Measurements from ENCODE around the gene HOTAIR.

DNA sequence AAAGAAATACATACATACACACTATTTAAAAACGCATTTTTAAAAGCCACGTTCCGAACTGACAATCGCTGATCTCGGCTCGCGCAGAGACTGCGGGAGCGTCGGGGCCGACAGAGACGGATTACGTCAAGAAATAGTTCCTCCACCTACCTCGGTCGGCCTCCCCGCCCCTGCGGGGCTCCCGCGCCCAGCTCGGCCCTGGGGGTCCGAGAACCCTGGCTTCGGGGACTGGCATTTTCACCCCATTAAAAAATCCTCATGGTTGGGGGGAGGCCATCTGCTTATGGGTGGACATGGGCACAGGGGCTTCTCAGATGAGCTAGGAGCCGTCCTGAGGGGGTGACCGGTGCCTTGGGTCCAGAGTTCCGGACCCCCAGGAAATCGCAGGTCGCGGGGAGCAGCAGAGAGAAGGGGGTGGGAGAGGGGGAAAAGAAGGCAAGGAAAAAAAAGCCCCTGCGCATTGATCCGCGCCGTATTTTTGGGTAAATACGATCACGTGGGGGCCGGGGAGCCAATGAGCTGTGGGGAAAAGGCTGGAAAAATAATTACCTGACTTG is 24.9 kb upstream of the HOTAIR start:
- TF ChIP-seq, protein P1, sequence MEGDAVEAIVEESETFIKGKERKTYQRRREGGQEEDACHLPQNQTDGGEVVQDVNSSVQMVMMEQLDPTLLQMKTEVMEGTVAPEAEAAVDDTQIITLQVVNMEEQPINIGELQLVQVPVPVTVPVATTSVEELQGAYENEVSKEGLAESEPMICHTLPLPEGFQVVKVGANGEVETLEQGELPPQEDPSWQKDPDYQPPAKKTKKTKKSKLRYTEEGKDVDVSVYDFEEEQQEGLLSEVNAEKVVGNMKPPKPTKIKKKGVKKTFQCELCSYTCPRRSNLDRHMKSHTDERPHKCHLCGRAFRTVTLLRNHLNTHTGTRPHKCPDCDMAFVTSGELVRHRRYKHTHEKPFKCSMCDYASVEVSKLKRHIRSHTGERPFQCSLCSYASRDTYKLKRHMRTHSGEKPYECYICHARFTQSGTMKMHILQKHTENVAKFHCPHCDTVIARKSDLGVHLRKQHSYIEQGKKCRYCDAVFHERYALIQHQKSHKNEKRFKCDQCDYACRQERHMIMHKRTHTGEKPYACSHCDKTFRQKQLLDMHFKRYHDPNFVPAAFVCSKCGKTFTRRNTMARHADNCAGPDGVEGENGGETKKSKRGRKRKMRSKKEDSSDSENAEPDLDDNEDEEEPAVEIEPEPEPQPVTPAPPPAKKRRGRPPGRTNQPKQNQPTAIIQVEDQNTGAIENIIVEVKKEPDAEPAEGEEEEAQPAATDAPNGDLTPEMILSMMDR (IDR thresholded peaks at IDR 0.05), result no peak
- no peak for TF ChIP-seq EZH2 (IDR thresholded peaks at IDR 0.05)

Measured in neural progenitor cell (in vitro differentiated cells).